Psoas muscle (tissue), 8 donors: ENCODE results near the gene PPP1R3F. TPM values are rescaled to one million over a fixed set of nuclear protein-coding genes. Genes with fewer than 3 reads are reported as not detected.
"Not testable (repeated sequence)": the region's sequence is repeated elsewhere in the genome, so short reads cannot be mapped to it uniquely, and the experiment has no call there.

Experiments
- ATAC-seq, 4 donors: fragments of 200-7000 bp; cut with Tn5 transposase; one replicate each; pipeline ENCODE4 v1.9.1; 2020; ENCODE audit warnings: moderate library complexity in 3 of 4, mild to moderate bottlenecking in 2 of 4
- DNase-seq, 2 donors: peaks; one replicate each; pipeline ENCODE4 v3.0.0-alpha.2; 2020
- H3K27ac ChIP-seq: fragments of 200-600 bp; one replicate; pipeline ENCODE4 v1.8.0; 2022
- H3K27me3 ChIP-seq, 3 donors: fragments of 200-600 bp in 1 of 3; one replicate each; pipeline versions ENCODE4 v1.6.1 to v1.8.0; 2013 to 2022; ENCODE audit warnings: low read length in 2 of 3, mild to moderate bottlenecking in 2 of 3, moderate library complexity in 1 of 3; ENCODE audit not compliant: insufficient read depth in 3 of 3
- H3K36me3 ChIP-seq, 2 donors: fragments of 200-600 bp in 1 of 2; one replicate each; pipeline versions ENCODE4 v1.6.1 to v1.8.0; 2013 to 2022; ENCODE audit warnings: low read depth in 1 of 2, mild to moderate bottlenecking in 1 of 2, moderate library complexity in 1 of 2; ENCODE audit not compliant: insufficient read depth in 1 of 2
- H3K4me1 ChIP-seq: fragments of 200-600 bp; one replicate; pipeline ENCODE4 v1.8.0; 2022
- H3K4me3 ChIP-seq: fragments of 200-600 bp; one replicate; pipeline ENCODE4 v1.8.0; 2022; ENCODE audit warnings: mild to moderate bottlenecking
- H3K9me3 ChIP-seq: fragments of 200-600 bp; one replicate; pipeline ENCODE4 v1.8.0; 2022
- CTCF ChIP-seq: fragments of 200-600 bp; IDR thresholded peaks from one replicate; pipeline ENCODE4 v1.8.0; 2022; ENCODE audit warnings: antibody characterized with exemption
- WGBS, 3 donors: extraction: QIAGEN DNeasy Blood & Tissue Kit; methylation state at CpG; one replicate each; pipeline versions ENCODE4 v1.1.6 to v1.1.7; 2013; 5-methylcytosine and 5-hydroxymethylcytosine counted together
- intact Hi-C, 2 donors: fragments of 100-400 bp; cut with DNase I; formaldehyde crosslinking; loops; one replicate each; pipeline versions ENCODE4 v1.11.0 to v1.14.2; 2022
- polyA plus RNA-seq, 3 donors: library from polyadenylated mRNA; stranded (reverse); fragments of 200-250 nt; gene quantifications; one replicate each; pipeline ENCODE4 v1.2.3, GENCODE V29; 2013
- total RNA-seq, 4 donors: library from RNA; stranded (reverse); fragmentation: NEBNext Ultra II Directional in 2 of 4; extraction: Animal tissue kit (Norgen Biotek cat#: 25700) in 2 of 4; gene quantifications; one replicate each; pipeline versions ENCODE4 v1.2.1 to v1.2.4, GENCODE V29; 2021 to 2023
- donor health status: healthy with polysubstance abuse.
- donor health status: DM: no; HTN: no; CAD: no; lungs with moderate emphysema.
- donor health status: Bipolar disorder and iron deficiency.
- donor health status: healthy.
- donor health status: DM: yes; HTN: yes; CAD: no.
- donor health status: DM: no; HTN: no; CAD: no.
- donor health status: DM: no; HTN: no; CAD: no.
- donor health status: DM: yes; HTN: yes; CAD: no.

Gene PPP1R3F
- total and polyA plus RNA-seq, 7 donors: 13.9 to 29.8 (median 24.2) TPM

DNA sequence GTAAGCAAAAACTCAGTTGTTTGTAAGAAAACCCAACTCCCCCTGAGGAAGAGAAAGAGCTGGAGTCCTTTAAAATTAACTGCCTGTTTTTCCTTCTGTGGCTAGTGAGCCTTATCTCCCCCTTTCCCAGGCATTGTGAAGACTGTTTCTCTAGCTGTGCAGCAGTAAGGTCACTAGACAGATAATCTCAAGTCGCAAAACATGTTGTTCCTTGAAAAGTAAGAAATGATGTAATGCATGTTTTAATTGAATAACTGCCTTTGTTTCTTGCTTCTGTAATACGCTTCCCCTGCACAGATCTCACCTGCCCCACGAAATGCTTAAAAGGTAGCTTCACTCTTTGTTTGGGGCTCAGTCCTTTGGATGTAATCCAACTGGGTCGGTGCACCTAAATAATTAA, 46.5 kb downstream of the PPP1R3F start:
- Histone ChIP-seq H3K4me1 (no peaks in the 10 kb centered on the region), H3K27ac (no peak overlapping the region), H3K27me3 (no peaks in the 10 kb centered on the region), H3K4me3 (no peak overlapping the region), H3K9me3 (no peaks in the 10 kb centered on the region), H3K36me3 (no peaks in the 10 kb centered on the region)
- intact Hi-C loops: no loop called here
- no peak for DNase-seq
- ATAC-seq: no peak
- TF ChIP-seq CTCF: no peak
- WGBS, 3 donors: 65 to 82% (median 69%) methylated on average over 4 of the region's 4 CpGs

DNA sequence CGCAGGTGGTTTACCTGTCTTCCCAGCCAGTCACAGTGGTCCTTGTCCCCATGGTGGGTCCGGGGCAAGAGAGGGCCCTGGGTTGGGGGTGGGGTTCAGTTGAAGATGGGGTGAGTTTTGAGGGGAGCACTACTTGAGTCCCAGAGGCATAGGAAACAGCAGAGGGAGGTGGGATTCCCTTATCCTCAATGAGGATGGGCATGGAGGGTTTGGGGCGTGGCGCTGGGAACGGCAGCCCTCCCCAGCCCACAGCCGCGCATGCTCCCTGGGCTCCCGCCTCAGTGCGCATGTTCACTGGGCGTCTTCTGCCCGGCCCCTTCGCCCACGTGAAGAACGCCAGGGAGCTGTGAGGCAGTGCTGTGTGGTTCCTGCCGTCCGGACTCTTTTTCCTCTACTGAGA, 52.1 kb downstream of the PPP1R3F start, which contains the start of gene GAGE12J:
Gene GAGE12J, plus strand, starts transcription at position 301 of the 400 bp plus-strand sequence. CDS start 1,157 bp downstream, outside the sequence.
- H3K9me3 ChIP-seq, H3K4me1 ChIP-seq, H3K36me3 ChIP-seq, DNase-seq, H3K27ac ChIP-seq, intact Hi-C loops, H3K27me3 ChIP-seq, ATAC-seq, H3K4me3 ChIP-seq: not testable (repeated sequence)
- WGBS, 3 donors: no CpG with 5 or more reads among the region's 16 CpGs

DNA sequence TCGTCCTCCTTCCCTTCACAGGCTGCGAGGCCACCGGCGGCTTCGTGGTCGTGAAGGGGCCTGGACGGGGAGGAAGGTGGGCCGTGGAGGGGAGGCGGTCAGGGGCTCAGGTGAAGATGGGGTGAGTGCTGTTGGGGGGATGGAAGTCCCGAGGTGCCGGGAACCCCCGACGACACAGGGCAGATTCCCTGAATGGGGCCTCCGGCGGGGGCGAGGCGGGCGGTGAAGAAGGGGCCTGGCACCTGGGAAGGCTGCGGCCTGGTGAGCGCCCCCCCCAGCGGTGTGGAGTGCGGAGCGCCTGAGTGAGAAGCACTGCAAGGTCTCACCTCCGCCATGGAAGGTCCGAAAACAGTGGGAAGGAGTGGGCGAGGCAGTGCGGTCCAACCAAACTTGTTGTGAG, 52.7 kb downstream of the PPP1R3F start:
- intact Hi-C loops, DNase-seq: not testable (repeated sequence)

GRCh38 chrX:49323735-49324134, 54.1 kb downstream of the PPP1R3F start:
- H3K27ac ChIP-seq, H3K9me3 ChIP-seq, H3K4me3 ChIP-seq, intact Hi-C loops, H3K4me1 ChIP-seq, H3K36me3 ChIP-seq, ATAC-seq, H3K27me3 ChIP-seq, DNase-seq: not testable (repeated sequence)
- 78% methylated on average over 3 of the region's 7 CpGs; no CpG with 5 or more reads in 2 of the 3 donors for WGBS, 3 donors

More for the DNA sequence above, 52.7 kb downstream of the PPP1R3F start:
- not testable (repeated sequence) for ATAC-seq, H3K36me3 ChIP-seq, H3K4me3 ChIP-seq, H3K27ac ChIP-seq, H3K27me3 ChIP-seq, H3K9me3 ChIP-seq, H3K4me1 ChIP-seq
- 100% methylated on average over 1 of the region's 27 CpGs; no CpG with 5 or more reads in 2 of the 3 donors for WGBS, 3 donors

- 73 to 93% (median 88%) methylated on average over 2 to 3 of the region's 11 CpGs for whole genome bisulfite sequencing, 3 donors
- H3K9me3 ChIP-seq, DNase-seq, H3K27me3 ChIP-seq, H3K4me3 ChIP-seq, H3K27ac ChIP-seq, intact Hi-C loops, ATAC-seq, H3K36me3 ChIP-seq, H3K4me1 ChIP-seq: not testable (repeated sequence)
Measured at GRCh38 chrX:49330421-49330820, 60.8 kb downstream of the PPP1R3F start.

DNA sequence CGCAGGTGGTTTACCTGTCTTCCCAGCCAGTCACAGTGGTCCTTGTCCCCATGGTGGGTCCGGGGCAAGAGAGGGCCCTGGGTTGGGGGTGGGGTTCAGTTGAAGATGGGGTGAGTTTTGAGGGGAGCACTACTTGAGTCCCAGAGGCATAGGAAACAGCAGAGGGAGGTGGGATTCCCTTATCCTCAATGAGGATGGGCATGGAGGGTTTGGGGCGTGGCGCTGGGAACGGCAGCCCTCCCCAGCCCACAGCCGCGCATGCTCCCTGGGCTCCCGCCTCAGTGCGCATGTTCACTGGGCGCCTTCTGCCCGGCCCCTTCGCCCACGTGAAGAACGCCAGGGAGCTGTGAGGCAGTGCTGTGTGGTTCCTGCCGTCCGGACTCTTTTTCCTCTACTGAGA, 61.7 kb downstream of the PPP1R3F start, which contains the start of gene GAGE13:
Gene GAGE13, plus strand, starts transcription at position 301 of the 400 bp plus-strand sequence. CDS start 1,156 bp downstream, outside the sequence.
- H3K27ac ChIP-seq, ATAC-seq, H3K9me3 ChIP-seq, H3K27me3 ChIP-seq, DNase-seq, H3K4me3 ChIP-seq, intact Hi-C loops, H3K4me1 ChIP-seq, H3K36me3 ChIP-seq: not testable (repeated sequence)
- WGBS, 3 donors: no CpG with 5 or more reads among the region's 16 CpGs

DNA sequence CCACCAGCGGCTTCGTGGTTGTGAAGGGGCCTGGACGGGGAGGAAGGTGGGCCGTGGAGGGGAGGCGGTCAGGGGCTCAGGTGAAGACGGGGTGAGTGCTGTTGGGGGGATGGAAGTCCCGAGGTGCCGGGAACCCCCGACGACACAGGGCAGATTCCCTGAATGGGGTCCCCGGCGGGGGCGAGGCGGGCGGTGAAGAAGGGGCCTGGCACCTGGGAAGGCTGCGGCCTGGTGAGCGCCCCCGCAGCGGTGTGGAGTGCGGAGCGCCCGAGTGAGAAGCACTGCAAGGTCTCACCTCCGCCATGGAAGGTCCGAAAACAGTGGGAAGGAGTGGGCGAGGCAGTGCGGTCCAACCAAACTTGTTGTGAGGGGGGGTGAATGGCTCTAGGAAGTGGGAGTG, 62.2 kb downstream of the PPP1R3F start:
- H3K4me1 ChIP-seq, DNase-seq, H3K9me3 ChIP-seq, H3K27me3 ChIP-seq, H3K27ac ChIP-seq, intact Hi-C loops, H3K36me3 ChIP-seq, H3K4me3 ChIP-seq, ATAC-seq: not testable (repeated sequence)
- WGBS, 3 donors: no CpG with 5 or more reads among the region's 26 CpGs

Other genes with a start within 250 kb of the PPP1R3F start
- 10 to 100 TPM; 18.1 to 46.5 (median 30.4) TPM for gene TFE3, start 226.4 kb upstream of the PPP1R3F start, total RNA-seq
- 10 to 100 TPM; 16.9 to 55.2 (median 32.3) TPM for gene TFE3, start 226.4 kb upstream of the PPP1R3F start, polyA plus RNA-seq
- gene CCDC120, start 210.8 kb upstream of the PPP1R3F start, total RNA-seq: 1 to 10 TPM in 2 of 4 donors, under 1 TPM in 2; 0.76 to 1.2 (median 0.95) TPM
- gene CCDC120, start 210.8 kb upstream of the PPP1R3F start, polyA plus RNA-seq: under 1 TPM; 0.40 to 0.48 (median 0.43) TPM
- 1 to 10 TPM; 4.3 to 9.1 (median 6.6) TPM for gene PRAF2, start 195.8 kb upstream of the PPP1R3F start, total RNA-seq
- gene PRAF2, start 195.8 kb upstream of the PPP1R3F start, polyA plus RNA-seq: 10 to 100 TPM in 2 of 3 donors, 1 to 10 TPM in 1; 9.7 to 12.5 (median 11.4) TPM
- 10 to 100 TPM; 67.3 to 85.7 (median 75.0) TPM for gene WDR45, start 189.9 kb upstream of the PPP1R3F start, total RNA-seq
- 100 to 1,000 TPM in 1 of 3 donors, 10 to 100 TPM in 2; 93.2 to 102 (median 99.4) TPM for gene WDR45, start 189.9 kb upstream of the PPP1R3F start, polyA plus RNA-seq
- gene GPKOW, start 146.1 kb upstream of the PPP1R3F start, total RNA-seq: 10 to 100 TPM; 26.7 to 28.8 (median 27.7) TPM
- gene GPKOW, start 146.1 kb upstream of the PPP1R3F start, polyA plus RNA-seq: 10 to 100 TPM; 25.9 to 29.4 (median 26.9) TPM
- 1 to 10 TPM; 2.9 to 3.7 (median 3.5) TPM for gene MAGIX, start 107.0 kb upstream of the PPP1R3F start, total RNA-seq
- gene MAGIX, start 107.0 kb upstream of the PPP1R3F start, polyA plus RNA-seq: 1 to 10 TPM; 5.2 to 8.0 (median 5.3) TPM
- gene PLP2, start 97.9 kb upstream of the PPP1R3F start, total RNA-seq: 10 to 100 TPM; 17.8 to 80.7 (median 74.0) TPM
- 100 to 1,000 TPM in 2 of 3 donors, 10 to 100 TPM in 1; 76.5 to 320 (median 113) TPM for gene PLP2, start 97.9 kb upstream of the PPP1R3F start, polyA plus RNA-seq
- gene PRICKLE3, start 83.4 kb upstream of the PPP1R3F start, total RNA-seq: 10 to 100 TPM; 14.1 to 17.6 (median 16.3) TPM
- 10 to 100 TPM in 2 of 3 donors, 1 to 10 TPM in 1; 7.5 to 23.6 (median 18.1) TPM for gene PRICKLE3, start 83.4 kb upstream of the PPP1R3F start, polyA plus RNA-seq
- gene SYP, start 69.6 kb upstream of the PPP1R3F start, total RNA-seq: 1 to 10 TPM in 2 of 4 donors, under 1 TPM in 2; 0.37 to 1.2 (median 0.83) TPM
- 1 to 10 TPM in 2 of 3 donors, under 1 TPM in 1; 0.76 to 1.6 (median 1.4) TPM for gene SYP, start 69.6 kb upstream of the PPP1R3F start, polyA plus RNA-seq
- gene CACNA1F, start 36.5 kb upstream of the PPP1R3F start, total RNA-seq: under 1 TPM in 2 of 4 donors, not detected in 2; 0.04 to 0.12 TPM
- under 1 TPM in 2 of 3 donors, not detected in 1; 0.01 TPM for gene CACNA1F, start 36.5 kb upstream of the PPP1R3F start, polyA plus RNA-seq
- 10 to 100 TPM in 3 of 4 donors, 1 to 10 TPM in 1; 9.6 to 14.7 (median 11.4) TPM for gene CCDC22, start 34.3 kb upstream of the PPP1R3F start, total RNA-seq
- 10 to 100 TPM; 11.6 to 16.1 (median 15.4) TPM for gene CCDC22, start 34.3 kb upstream of the PPP1R3F start, polyA plus RNA-seq
- gene FOXP3, start 5.1 kb upstream of the PPP1R3F start, total RNA-seq: not detected
- under 1 TPM in 2 of 3 donors, not detected in 1; 0.03 to 0.05 TPM for gene FOXP3, start 5.1 kb upstream of the PPP1R3F start, polyA plus RNA-seq
- not detected for gene GAGE10, start 33.9 kb downstream of the PPP1R3F start, total RNA-seq
- gene GAGE10, start 33.9 kb downstream of the PPP1R3F start, polyA plus RNA-seq: not detected
- not detected for gene GAGE12J, start 52.2 kb downstream of the PPP1R3F start, total RNA-seq
- not detected for gene GAGE12J, start 52.2 kb downstream of the PPP1R3F start, polyA plus RNA-seq
- not detected for gene GAGE13, start 61.8 kb downstream of the PPP1R3F start, total RNA-seq
- gene GAGE13, start 61.8 kb downstream of the PPP1R3F start, polyA plus RNA-seq: not detected